ENCODE results near the gene NRXN2.

Gene NRXN2

DNA sequence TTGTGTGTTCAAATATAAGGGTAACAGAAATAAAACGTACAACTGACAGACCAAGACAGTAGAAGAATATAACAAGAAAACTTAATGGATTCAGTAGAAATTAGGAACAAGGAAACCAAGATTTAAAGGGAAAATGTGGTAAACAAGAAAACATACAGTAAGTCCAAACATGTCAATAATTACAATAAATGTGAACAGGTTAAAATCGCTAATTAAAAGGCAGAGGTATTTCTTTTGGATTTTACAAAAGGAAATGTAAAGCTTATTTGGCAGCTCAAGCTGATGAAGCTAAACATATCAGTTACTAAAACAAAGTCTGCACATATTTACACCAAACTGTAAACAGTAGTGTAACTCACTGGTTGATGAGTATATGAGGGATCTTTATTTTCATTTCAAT lies 134.3 kb downstream of the NRXN2 start:
- DNase-seq (no peak), ATAC-seq (no peak)

GRCh38 chr11:64586366-64586765 lies 136.6 kb downstream of the NRXN2 start:
- DNase-seq (no peak), ATAC-seq (no peak)

DNA sequence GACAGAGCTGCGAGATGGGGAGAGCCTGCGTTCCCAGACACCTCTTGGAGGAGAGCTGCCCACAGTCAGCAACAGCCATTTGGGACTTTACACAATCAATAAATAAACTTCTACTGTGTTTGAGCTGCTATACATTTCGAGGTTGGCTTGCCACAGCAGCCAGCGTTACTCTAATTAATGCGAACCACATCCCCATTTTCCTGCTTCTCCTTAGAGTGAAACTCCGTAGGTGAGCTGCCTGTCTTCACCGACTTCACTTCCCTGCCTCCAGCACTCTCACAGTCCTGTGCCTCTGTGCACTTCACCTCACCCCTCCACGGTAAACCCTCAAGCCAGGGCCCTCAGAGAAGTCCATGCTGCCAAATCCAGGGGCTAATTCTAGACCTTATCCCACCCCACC lies 137.8 kb downstream of the NRXN2 start:
- DNase-seq = no peak
- no peak for ATAC-seq

GRCh38 chr11:64583296-64584262 lies 139.4 kb downstream of the NRXN2 start:
- DNase-seq = no peak

GRCh38 chr11:64582885-64583284 lies 140.1 kb downstream of the NRXN2 start:
- ATAC-seq = no peak
- DNase-seq = no peak

More at GRCh38 chr11:64583296-64584262, 139.4 kb downstream of the NRXN2 start:
- ATAC-seq = no peak

DNA sequence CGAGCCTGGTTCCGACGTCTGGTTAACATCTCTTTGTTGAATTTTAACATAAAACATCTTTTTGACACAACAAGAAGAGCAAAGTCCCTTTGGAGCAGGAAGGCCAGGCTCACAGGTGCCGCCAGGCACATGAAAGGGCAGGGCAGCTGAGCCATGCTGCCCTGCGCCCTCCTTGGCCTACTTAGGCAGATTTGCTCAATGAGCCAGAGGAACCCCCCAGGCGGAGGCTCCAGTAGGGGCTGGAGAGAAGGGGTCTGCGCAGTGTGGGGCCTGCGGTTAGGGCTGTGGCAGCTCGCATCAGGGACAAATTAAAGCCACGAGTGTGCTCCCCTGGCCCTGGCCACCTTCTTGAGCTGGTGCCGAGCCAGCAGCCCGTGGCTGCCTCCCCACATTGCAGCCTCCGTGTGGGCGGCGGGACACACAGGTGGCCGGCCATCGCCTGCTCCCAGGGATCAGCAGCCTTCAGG lies 141.9 kb downstream of the NRXN2 start:
- ATAC-seq = no peak

GRCh38 chr11:64580412-64580811 lies 142.6 kb downstream of the NRXN2 start:
- ATAC-seq = no peak

More for the DNA sequence above, 141.9 kb downstream of the NRXN2 start:
- DNase-seq = no peak

GRCh38 chr11:64577202-64577601 lies 145.8 kb downstream of the NRXN2 start:
- ATAC-seq (no peak), DNase-seq (no peak)

More at GRCh38 chr11:64580412-64580811, 142.6 kb downstream of the NRXN2 start:
- no peak for DNase-seq

- no peak for ATAC-seq
Observed at GRCh38 chr11:64572143-64572542, 150.9 kb downstream of the NRXN2 start.

GRCh38 chr11:64571410-64572091 lies 151.4 kb downstream of the NRXN2 start:
- no peak for DNase-seq
- no peak for ATAC-seq

More at GRCh38 chr11:64572143-64572542, 150.9 kb downstream of the NRXN2 start:
- DNase-seq = no peak

DNA sequence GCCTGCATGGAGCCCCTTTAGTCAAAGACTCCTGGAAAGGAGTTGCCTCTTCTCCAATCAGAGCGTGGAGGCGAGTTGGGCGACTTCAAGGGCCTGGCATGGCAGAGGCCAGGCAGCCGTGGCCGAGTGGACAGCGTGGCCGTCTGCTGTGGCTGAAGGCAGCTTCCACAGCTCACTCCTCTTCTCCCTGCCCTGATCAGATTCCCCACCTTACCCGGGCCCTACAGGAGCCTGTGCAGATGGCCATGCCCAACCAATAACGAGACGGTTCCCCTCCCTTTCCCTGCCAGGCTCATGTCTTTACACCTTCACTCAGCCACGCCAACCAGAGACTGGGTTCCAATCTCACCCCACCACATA lies 152.0 kb downstream of the NRXN2 start:
- DNase-seq = no peak
- no peak for ATAC-seq

- DNase-seq (no peak), ATAC-seq (no peak)
Observed at GRCh38 chr11:64570341-64570740, 152.7 kb downstream of the NRXN2 start.

DNA sequence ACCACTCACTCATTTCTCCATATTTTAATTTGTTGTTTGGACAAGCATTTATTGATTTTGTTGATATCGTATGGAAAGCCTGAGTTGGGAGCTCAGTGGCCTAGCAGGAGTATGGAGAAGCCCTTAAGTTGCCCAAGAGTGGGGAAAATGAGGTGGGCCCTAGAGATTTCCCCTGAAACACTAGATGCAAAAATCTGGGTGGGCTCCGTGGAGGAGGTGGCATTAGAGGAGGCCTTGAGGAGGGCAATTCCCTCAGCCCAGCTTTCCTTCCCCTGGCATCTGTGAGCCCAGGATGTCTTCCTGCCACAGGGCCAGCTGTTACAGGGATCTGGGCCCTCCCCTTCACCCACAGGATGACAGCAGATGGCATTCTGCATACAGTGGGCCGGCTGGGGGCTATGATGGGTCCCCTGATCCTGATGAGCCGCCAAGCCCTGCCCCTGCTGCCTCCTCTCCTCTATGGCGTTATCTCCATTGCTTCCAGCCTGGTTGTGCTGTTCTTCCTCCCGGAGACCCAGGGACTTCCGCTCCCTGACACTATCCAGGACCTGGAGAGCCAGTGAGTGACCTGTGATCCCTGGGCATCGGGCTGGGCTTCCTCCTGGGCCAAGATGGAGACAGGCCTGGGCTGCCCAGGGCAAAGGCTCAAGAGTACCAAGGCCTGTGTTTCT lies 153.6 kb downstream of the NRXN2 start:
- DNase-seq (no peak), ATAC-seq (no peak)

DNA sequence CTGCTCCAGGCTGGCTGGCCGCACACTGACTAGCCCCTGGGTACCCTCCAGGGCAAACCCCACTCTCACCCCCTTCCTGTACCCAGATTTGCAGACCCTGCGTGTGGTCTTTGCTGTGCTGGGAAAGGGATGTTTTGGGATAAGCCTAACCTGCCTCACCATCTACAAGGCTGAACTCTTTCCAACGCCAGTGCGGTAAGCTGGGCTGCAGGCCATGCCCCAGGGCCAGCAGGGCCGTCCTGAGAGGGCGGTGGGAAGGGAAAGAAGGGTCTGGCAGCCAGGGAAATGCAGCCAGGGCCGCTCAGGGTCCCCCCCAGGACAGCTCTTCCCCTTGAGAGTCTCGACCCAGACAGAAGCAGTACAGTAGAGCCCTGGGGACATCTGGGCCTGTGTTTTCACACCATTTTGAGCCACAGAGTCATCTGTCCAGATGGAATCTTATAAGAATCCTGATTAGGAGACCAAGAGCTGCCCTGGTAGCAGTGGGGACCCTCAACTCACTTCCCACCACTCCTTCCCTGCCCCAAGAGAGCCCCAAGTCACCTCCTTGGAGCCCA lies 154.3 kb downstream of the NRXN2 start:
- ATAC-seq (no peak), DNase-seq (no peak)

GRCh38 chr11:64568041-64568571 lies 154.9 kb downstream of the NRXN2 start:
- DNase-seq (no peak), ATAC-seq (no peak)

GRCh38 chr11:64566915-64567891 lies 155.8 kb downstream of the NRXN2 start:
- DNase-seq = no peak
- no peak for ATAC-seq

GRCh38 chr11:64566042-64566914 lies 156.7 kb downstream of the NRXN2 start:
- ATAC-seq (peak; percentile 33), DNase-seq (peak; percentile 19)

GRCh38 chr11:64564947-64565889 lies 157.8 kb downstream of the NRXN2 start:
- no peak for ATAC-seq
- DNase-seq = no peak

DNA sequence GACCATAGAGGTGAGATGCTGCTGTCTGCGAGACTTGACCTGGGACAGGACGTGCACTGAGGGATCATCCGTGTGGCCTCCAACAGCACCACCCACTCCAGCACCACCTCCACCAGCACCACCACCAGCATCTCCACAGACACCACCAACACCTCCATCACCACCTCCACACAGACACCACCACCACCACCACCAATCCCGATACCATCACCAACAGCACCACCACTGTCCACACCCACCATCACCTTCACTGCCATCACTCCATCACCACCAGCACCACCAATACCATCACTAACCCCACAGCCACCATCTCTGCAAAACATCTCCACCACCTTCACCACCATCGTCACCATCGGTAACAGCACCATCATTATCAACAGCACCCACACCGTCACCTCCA lies 158.6 kb downstream of the NRXN2 start:
- no peak for ATAC-seq
- DNase-seq = no peak
